ENCODE data around the gene TOR4A. TPM values are rescaled to one million over a fixed set of nuclear protein-coding genes. Genes with fewer than 3 reads are reported as not detected.

TOR4A gene
- total RNA-seq, 2 donors from 2014 or later = 14.2 to 18.9 TPM

GRCh38 chr9:137323531-137324331, 46.2 kb downstream of the TOR4A start:
- TF ChIP-seq CTCF (conservative IDR thresholded peaks at IDR 0.05) = no peak
- Mint-ChIP-seq H3K27me3 (ENCODE audit: insufficient read depth) (peaks cover 18% of the 10 kb centered on the region), H3K9me3 (peaks cover 5% of the 10 kb centered on the region), H3K27ac (no peak overlapping the region), H3K4me1 (peaks cover 2% of the 10 kb centered on the region), H3K4me3 (no peak overlapping the region), H3K36me3 (ENCODE audit: low read depth) (no peaks in the 10 kb centered on the region)
- no peak overlapping the region for H3K27ac ChIP-seq (ENCODE audit: low read depth, low read length)
- 91% methylated on average over 25 to 37 of the region's 37 CpGs for WGBS, 2 experiments (ENCODE audit: insufficient coverage in 1 of 2, insufficient read length in 1 of 2)
- H3K36me3 ChIP-seq (ENCODE audit: control insufficient read depth, insufficient read depth, low read length) = no peaks in the 10 kb centered on the region
- DNase-seq = no peak
- no peak overlapping the region for H3K4me3 ChIP-seq (ENCODE audit: low read length)
- peaks cover 6% of the 10 kb centered on the region for H3K9me3 ChIP-seq (ENCODE audit: control insufficient read depth, low read length)
- H3K27me3 ChIP-seq (ENCODE audit: control insufficient read depth, insufficient read depth, low read length, poor library complexity, severe bottlenecking) = peaks cover 4% of the 10 kb centered on the region
- no peaks in the 10 kb centered on the region for H3K4me1 ChIP-seq (ENCODE audit: control insufficient read depth, insufficient read depth, low read length)
- H3K9ac ChIP-seq (ENCODE audit: extremely low read depth, low read length, poor library complexity, severe bottlenecking) = no peak overlapping the region

- no peak for TF ChIP-seq CTCF (conservative IDR thresholded peaks at IDR 0.05)
- peaks cover 18% of the 10 kb centered on the region for H3K27me3 Mint-ChIP-seq (ENCODE audit: insufficient read depth)
- H3K4me1 ChIP-seq (ENCODE audit: control insufficient read depth, insufficient read depth, low read length) = no peaks in the 10 kb centered on the region
- 91 to 96% methylated on average over 9 to 10 of the region's 10 CpGs for WGBS, 2 experiments (ENCODE audit: insufficient coverage in 1 of 2, insufficient read length in 1 of 2)
- H3K27me3 ChIP-seq (ENCODE audit: control insufficient read depth, insufficient read depth, low read length, poor library complexity, severe bottlenecking) = peaks cover 4% of the 10 kb centered on the region
- H3K4me1 Mint-ChIP-seq = peaks cover 2% of the 10 kb centered on the region
- H3K9me3 ChIP-seq (ENCODE audit: control insufficient read depth, low read length) = peaks cover 10% of the 10 kb centered on the region
- H3K27ac Mint-ChIP-seq = no peak overlapping the region
- no peak overlapping the region for H3K4me3 Mint-ChIP-seq
- no peak overlapping the region for H3K4me3 ChIP-seq (ENCODE audit: low read length)
- no peak overlapping the region for H3K27ac ChIP-seq (ENCODE audit: low read depth, low read length)
- H3K36me3 Mint-ChIP-seq (ENCODE audit: low read depth) = no peaks in the 10 kb centered on the region
- no peaks in the 10 kb centered on the region for H3K36me3 ChIP-seq (ENCODE audit: control insufficient read depth, insufficient read depth, low read length)
- no peak for DNase-seq
- H3K9ac ChIP-seq (ENCODE audit: extremely low read depth, low read length, poor library complexity, severe bottlenecking) = no peak overlapping the region
- H3K9me3 Mint-ChIP-seq = peaks cover 8% of the 10 kb centered on the region
Measured at GRCh38 chr9:137325124-137325523, 47.6 kb downstream of the TOR4A start.

- peaks cover 4% of the 10 kb centered on the region for H3K27me3 ChIP-seq (ENCODE audit: control insufficient read depth, insufficient read depth, low read length, poor library complexity, severe bottlenecking)
- peaks cover 14% of the 10 kb centered on the region for H3K9me3 ChIP-seq (ENCODE audit: control insufficient read depth, low read length)
- Mint-ChIP-seq H3K4me3 (no peak overlapping the region), H3K27ac (no peak overlapping the region), H3K27me3 (ENCODE audit: insufficient read depth) (peaks cover 18% of the 10 kb centered on the region), H3K36me3 (ENCODE audit: low read depth) (no peaks in the 10 kb centered on the region), H3K4me1 (no peaks in the 10 kb centered on the region), H3K9me3 (peaks cover 9% of the 10 kb centered on the region)
- no peak overlapping the region for H3K27ac ChIP-seq (ENCODE audit: low read depth, low read length)
- H3K36me3 ChIP-seq (ENCODE audit: control insufficient read depth, insufficient read depth, low read length) = no peaks in the 10 kb centered on the region
- no peak overlapping the region for H3K9ac ChIP-seq (ENCODE audit: extremely low read depth, low read length, poor library complexity, severe bottlenecking)
- H3K4me1 ChIP-seq (ENCODE audit: control insufficient read depth, insufficient read depth, low read length) = no peaks in the 10 kb centered on the region
- H3K4me3 ChIP-seq (ENCODE audit: low read length) = no peak overlapping the region
- WGBS, 2 experiments (ENCODE audit: insufficient coverage in 1 of 2, insufficient read length in 1 of 2) = 90 to 92% methylated on average over 10 to 12 of the region's 12 CpGs
- no peak for TF ChIP-seq CTCF (conservative IDR thresholded peaks at IDR 0.05)
- DNase-seq = no peak
Measured at GRCh38 chr9:137325799-137326198, 48.3 kb downstream of the TOR4A start.

All from endodermal cell (in vitro differentiated cells).